Inferior parietal cortex (tissue), 1 donor: ENCODE measurements around the gene LRRC28.

Experiments
- DNase-seq: peaks from one replicate; pipeline ENCODE4 v3.0.0-alpha.2; 2016; ENCODE audit errors: extremely low spot score

The LRRC28 gene

DNA sequence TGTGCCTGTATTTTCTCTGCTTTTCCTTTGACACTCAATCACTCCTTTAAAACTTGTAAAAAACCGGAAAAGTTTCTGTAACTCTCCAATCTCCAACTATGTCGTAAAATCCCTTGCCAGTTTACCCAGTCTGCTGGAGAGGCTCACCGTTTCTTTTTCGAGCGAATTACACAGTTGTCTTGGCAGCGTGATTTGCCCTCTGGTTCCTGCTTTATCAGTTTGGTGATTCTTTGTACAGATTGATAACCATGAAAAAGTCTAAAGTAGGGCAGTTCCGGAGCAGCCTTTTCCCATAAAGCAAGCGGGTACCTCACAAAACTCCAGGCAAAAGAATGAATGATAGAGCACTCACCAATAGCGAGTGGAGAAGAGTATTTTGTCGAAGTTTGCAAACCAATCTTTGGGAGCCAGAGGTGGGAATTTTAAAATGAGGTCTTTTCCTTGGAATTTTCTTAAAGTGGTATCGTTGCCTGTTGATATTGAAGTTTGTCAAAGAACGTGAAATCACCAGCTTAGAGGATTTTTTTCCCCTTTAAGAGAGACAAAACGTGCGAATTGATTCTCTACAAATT lies 1.9 kb upstream of the LRRC28 start, which contains the start of gene TTC23:
TTC23 (minus strand) TSS at position 312 of the 572 bp plus-strand sequence. CDS start 20,869 bp downstream, outside the sequence.
- peak; percentile 64 for DNase-seq

DNA sequence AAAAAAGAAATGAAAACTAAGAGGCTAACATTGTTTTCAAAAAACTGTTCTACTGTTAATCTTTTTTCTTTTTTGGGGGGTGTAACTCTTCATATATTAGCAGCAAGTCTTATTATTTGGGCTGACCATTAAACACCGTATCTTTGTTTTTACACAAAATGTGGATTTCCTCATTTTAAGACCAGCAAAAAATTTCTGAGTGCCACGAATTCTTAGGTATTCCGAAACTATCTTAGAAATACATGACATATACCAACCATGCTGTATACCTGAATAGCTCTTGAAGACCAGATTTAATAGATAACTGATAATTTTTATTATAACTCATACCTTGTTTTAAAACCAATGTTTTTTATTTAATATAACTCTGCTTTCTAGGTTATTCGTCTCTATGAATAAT lies 1.3 kb upstream of the LRRC28 start:
- DNase-seq = no peak

- no peak for DNase-seq
Observed at GRCh38 chr15:99250494-99250856, 806 bp upstream of the LRRC28 start.

- DNase-seq = no peak
Observed at GRCh38 chr15:99252326-99252725, 1.0 kb downstream of the LRRC28 start.

DNA sequence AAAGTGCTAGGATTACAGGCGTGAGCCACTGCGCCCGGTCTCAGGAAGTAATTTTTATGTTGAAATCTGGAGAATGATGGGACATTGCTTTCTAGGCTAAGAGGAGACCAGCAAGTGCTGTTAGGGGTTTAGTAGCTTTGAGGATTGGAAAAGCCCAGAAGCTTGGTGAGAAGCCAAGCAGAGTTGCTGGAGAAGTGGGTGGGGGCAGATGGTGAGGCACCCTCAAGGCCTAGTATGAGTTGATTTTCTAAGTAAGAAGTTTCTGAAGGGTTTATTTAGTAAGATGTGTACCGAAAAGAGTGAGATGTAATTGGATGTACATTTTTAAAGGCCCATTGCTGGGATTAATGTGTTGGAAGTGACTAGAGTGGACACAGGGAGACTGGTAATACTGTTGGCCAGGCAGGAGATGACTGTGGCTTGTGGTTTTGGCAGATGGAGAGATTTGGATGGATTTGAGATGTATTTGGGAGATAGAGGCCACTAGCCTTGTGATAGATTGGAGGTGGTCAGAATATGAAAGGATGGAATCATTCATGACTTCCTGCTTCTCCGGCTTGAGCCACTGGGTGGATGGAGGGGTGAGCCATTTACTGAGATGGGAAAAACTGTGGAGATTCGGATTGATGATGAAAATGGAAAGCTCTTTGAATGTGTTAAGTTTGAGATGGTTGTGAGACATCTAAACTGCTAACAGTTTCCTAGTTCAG lies 2.3 kb downstream of the LRRC28 start:
- no peak for DNase-seq

DNA sequence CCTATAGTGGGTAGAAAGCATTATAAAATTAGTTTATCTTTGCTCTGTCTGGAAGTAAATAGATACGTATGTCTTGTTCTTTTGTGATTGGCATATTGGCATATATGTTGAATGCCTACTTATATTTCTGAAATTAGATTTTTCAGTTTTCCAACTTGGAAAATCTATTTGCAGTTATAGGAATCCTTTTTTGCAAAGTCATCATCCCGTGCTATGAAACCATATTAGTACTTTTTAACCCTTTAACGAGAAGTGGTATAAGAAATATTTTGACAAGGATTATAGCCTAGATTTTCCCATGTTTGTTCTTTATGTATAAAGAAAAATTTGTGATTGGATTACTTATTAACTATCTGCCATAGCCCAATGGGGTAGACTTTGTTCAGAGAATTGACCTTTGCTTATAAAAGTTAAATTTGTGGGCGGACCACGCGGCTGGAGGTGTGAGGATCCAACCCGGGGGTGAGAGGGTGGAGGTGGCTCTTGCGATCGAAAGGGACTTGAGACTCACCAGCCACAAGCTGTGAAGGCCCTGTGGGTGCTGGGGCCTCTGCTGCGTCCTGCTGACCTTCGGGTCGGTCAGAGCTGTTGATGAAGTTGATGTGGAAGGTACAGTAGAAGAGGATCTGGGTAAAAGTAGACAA lies 5.9 kb downstream of the LRRC28 start:
- no peak for DNase-seq

GRCh38 chr15:99264125-99264524 lies 12.8 kb downstream of the LRRC28 start:
- no peak for DNase-seq

- no peak for DNase-seq
Observed at GRCh38 chr15:99265541-99266070, 14.3 kb downstream of the LRRC28 start.

DNA sequence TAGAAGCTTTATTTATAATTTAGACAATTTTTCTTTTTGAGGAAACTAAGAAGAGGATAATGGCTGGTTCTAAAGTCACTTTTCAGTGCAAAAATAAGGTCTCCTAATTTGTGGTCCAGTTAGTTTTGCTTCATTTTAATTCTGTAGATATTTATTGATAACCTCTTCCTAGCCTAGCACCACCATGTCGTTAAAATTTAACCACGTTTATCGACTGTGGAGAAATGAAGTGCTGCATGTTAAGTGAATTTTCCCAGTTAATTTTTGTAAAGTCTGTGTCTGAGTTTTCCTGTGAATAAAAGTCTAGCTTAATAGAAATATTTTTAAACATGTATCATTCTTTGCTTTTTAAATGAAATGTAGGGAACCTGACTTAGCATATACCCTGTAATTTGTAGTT lies 16.7 kb downstream of the LRRC28 start:
- no peak for DNase-seq

DNA sequence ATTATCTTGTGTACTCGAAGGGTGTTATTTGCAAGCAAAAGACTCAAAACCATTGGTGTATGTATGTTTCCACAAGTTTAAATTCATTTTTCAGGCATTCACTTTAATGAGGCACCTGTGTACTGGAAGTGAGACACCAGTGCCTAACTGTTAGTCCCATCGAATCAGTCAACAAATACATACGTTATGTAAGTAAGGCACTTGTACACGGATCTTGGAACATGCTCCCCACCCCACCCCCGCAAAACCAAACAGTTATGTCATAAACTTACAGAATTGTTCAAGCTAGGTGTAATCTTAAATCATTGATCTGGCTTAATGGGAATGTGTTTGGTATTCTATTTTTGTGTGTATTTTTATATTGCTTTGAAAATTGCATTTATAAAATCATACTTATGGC lies 17.1 kb downstream of the LRRC28 start:
- no peak for DNase-seq

DNA sequence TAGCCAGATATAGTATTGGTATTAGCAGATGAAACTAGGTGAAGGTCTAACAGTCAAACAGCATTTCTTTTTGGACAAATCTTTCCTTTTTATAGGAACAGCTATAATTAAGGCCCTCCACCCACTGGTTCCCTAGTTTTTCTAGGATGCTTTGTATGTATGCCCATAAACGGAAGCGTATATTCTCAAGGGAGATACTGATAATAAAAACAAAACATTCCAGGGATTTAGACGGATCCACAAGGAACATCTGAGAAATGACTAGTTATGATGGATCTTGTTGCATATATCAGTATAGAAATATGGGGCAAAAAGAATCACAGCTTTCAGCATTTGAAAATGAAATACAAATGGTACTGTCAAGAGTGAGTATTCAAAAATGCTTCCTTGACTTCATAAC lies 22.5 kb downstream of the LRRC28 start:
- DNase-seq = no peak

GRCh38 chr15:99275061-99275460 lies 23.8 kb downstream of the LRRC28 start:
- DNase-seq = no peak

GRCh38 chr15:99275525-99276128 lies 24.3 kb downstream of the LRRC28 start:
- no peak for DNase-seq

GRCh38 chr15:99279290-99279689 lies 28.0 kb downstream of the LRRC28 start:
- DNase-seq = no peak

GRCh38 chr15:99279827-99280226 lies 28.5 kb downstream of the LRRC28 start:
- DNase-seq = no peak

DNA sequence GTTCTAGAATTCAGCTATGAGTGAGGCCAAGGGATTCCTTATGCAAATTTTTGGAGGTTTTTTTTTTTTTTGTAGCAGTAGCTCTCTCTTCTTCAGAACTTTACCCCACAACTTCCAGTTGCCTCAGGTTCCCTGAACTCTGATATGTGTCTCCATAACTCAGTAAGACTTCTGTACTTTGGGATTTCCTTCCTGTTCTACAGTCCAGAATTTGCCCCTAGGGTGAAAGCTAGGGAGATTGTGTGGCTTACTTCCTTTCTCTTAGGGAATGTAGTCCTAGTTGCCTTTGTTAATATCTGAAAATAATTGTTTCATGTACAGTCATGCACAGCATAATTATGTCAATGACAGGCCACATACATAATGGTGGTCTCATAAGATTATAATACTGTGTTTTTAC lies 30.8 kb downstream of the LRRC28 start:
- no peak for DNase-seq

DNA sequence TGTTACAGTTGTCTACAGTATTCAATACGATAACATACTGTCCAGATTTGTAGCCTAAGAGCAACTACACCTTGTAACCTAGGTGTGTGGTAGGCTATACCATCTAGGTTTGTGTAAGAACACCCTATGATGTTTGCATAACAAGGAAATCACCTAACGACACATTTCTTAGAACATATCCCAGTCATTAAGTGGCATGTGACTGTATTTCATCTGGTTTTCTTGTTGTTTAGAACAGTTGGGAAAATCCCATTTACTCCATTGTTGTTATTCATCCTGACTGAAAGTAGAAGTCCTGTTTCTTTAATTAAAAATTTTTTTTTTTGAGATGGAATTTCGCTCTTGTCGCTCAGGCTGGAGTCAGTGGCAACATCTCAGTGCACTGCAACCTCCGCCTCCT lies 31.3 kb downstream of the LRRC28 start:
- DNase-seq = no peak

GRCh38 chr15:99283717-99284116 lies 32.4 kb downstream of the LRRC28 start:
- no peak for DNase-seq

GRCh38 chr15:99291643-99292042 lies 40.4 kb downstream of the LRRC28 start:
- no peak for DNase-seq

DNA sequence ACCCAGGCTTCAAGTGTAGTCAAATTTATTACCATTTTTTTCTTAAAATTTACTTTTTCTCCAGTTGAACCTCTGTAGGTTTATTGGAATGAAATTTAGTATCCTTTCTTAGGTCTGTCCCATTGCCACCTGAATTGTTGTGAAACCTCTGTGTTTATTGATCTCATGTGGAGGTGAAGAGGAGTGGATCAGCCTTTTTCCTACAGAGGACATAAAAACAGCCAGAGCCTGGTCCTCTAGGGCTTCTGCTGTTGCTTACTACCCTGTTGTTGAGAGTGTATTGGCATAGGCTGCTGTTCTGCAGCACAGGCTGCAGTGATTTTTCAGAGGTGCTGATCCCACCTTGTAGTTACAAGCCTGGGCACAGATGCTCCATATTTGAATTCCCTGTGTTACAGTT lies 44.6 kb downstream of the LRRC28 start:
- DNase-seq = no peak

- no peak for DNase-seq
Observed at GRCh38 chr15:99296386-99296785, 45.1 kb downstream of the LRRC28 start.

DNA sequence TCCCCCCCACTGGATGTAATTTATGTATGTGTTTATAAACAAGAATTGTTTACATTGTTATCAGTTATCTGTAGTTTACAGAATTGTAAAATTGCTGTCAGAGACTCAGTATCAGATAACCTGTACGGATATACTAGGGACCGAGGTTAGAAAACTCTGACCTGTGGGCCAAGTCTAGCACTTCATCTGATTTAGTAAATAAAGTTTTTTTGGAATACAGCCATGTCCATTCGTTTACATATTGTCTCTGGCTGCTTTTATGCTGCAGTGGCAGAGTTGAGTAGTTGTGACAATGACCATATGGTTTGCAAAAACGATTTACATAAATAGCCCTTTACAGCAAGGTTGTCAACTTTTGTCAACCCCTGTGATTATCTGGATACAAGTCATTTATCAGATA lies 52.6 kb downstream of the LRRC28 start:
- DNase-seq = no peak
